ENCODE results near the gene TTLL11. TPM values are rescaled to one million over a fixed set of nuclear protein-coding genes. Genes with fewer than 3 reads are reported as not detected.

The TTLL11 gene
- total RNA-seq, 1 experiment from 2014 or later = 2.3 TPM

DNA sequence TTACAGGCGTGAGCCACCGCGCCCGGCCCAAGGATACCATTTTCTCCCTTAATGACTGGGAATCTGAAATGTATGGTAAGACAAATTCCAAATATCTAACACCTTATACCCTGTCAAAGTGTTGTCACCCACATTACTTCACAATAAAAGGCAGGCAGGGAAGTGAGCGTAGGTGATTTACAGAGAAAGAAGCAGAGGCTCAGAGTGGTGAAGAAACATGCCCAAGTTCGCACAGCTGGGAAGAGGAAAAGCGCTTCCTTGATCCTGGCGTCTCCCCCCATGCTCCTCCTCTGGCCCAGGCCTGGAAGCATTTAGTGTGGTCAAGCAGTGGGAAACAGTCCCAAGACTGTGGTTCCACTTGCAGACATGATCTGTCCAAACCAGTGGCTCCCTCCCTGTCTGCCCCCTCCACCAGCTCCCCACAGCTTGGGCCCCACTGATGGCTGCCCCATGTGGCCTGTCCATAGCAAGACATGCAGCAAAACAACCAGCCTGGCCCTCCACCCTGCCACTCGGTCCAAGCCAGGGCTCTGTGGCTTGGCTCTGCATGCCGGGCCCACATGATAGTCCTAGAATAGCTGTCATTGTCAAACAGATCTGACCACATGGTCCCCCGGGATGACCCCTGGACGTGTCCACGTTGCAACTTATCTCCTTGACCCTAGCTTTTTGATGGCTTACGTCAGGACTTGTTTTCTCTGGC, 107.2 kb downstream of the TTLL11 start:
- BruUV-seq (replicated peaks) = no TSS peak
- Histone ChIP-seq H3F3A (ENCODE audit: insufficient read depth, low read depth) (no peaks in the 10 kb centered on the region), H2AFZ (no peak overlapping the region), H3K4me2 (no peak overlapping the region), H3K9me3 (ENCODE audit: insufficient read depth, low read depth) (no peaks in the 10 kb centered on the region), H3K27ac (no peak overlapping the region), H3K9me2 (ENCODE audit: insufficient read depth) (no peaks in the 10 kb centered on the region), H3K36me3 (ENCODE audit: low read depth) (no peaks in the 10 kb centered on the region), H4K20me1 (ENCODE audit: insufficient read depth) (no peaks in the 10 kb centered on the region), H3K4me1 (replicated peaks; ENCODE audit: insufficient read depth) (no peaks in the 10 kb centered on the region), H3K27me3 (ENCODE audit: insufficient read depth, low read depth) (no peaks in the 10 kb centered on the region), H3K4me3 (no peak overlapping the region), H3K79me2 (ENCODE audit: low read depth) (no peaks in the 10 kb centered on the region)
- no peak for DNase-seq
- TF ChIP-seq, protein P1, sequence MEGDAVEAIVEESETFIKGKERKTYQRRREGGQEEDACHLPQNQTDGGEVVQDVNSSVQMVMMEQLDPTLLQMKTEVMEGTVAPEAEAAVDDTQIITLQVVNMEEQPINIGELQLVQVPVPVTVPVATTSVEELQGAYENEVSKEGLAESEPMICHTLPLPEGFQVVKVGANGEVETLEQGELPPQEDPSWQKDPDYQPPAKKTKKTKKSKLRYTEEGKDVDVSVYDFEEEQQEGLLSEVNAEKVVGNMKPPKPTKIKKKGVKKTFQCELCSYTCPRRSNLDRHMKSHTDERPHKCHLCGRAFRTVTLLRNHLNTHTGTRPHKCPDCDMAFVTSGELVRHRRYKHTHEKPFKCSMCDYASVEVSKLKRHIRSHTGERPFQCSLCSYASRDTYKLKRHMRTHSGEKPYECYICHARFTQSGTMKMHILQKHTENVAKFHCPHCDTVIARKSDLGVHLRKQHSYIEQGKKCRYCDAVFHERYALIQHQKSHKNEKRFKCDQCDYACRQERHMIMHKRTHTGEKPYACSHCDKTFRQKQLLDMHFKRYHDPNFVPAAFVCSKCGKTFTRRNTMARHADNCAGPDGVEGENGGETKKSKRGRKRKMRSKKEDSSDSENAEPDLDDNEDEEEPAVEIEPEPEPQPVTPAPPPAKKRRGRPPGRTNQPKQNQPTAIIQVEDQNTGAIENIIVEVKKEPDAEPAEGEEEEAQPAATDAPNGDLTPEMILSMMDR (conservative IDR thresholded peaks at IDR 0.05) = no peak
- no peak for TF ChIP-seq EZH2 (IDR thresholded peaks at IDR 0.05; ENCODE audit: low read depth)
- POLR2A ChIA-PET (ENCODE audit: unreplicated experiment) = no interaction called here
- intact Hi-C loops (cut with micrococcal nuclease; ENCODE audit: unreplicated experiment) = no loop called here
- CTCF ChIA-PET = no interaction called here

DNA sequence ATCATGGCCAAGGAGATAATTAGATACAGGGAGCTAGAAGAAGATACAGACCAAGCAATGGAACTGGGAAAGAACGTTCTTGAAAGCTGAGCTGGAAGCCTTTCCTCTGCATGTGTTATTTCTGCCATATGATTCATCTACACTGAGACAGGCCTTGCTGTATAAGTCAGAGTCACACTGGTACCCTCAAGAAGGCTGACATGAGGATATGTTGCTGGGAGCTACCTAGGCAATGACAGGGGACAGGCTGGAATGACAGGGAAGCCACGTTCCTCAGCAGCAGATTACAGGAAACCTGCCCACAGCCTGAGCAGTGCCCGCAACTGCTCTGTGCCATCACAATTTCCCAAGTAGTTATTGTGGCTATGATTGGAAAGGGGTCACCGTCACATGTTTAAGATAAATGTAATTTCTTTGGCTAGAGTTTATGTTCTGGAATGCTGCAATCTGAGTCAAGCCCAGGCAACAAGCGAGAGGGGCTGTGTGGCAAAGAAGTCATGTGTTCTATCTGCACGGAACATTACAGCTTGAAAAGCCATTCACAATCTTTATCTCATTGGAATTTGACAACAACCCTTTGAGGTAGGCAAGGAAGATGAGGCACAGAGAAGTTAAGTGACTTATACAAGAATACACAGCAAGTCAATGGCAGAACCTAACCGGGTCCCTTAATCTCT, 108.2 kb downstream of the TTLL11 start:
- no peak for DNase-seq
- Histone ChIP-seq H3K9me3 (ENCODE audit: insufficient read depth, low read depth) (no peaks in the 10 kb centered on the region), H3F3A (ENCODE audit: insufficient read depth, low read depth) (no peaks in the 10 kb centered on the region), H3K4me1 (replicated peaks; ENCODE audit: insufficient read depth) (no peaks in the 10 kb centered on the region), H3K4me2 (no peak overlapping the region), H2AFZ (no peak overlapping the region), H4K20me1 (ENCODE audit: insufficient read depth) (no peaks in the 10 kb centered on the region), H3K4me3 (no peak overlapping the region), H3K27ac (no peak overlapping the region), H3K9me2 (ENCODE audit: insufficient read depth) (no peaks in the 10 kb centered on the region), H3K36me3 (ENCODE audit: low read depth) (no peaks in the 10 kb centered on the region), H3K27me3 (ENCODE audit: insufficient read depth, low read depth) (no peaks in the 10 kb centered on the region), H3K79me2 (ENCODE audit: low read depth) (no peaks in the 10 kb centered on the region)
- TF ChIP-seq, protein P1 (conservative IDR thresholded peaks at IDR 0.05) = no peak
- TF ChIP-seq EZH2 (IDR thresholded peaks at IDR 0.05; ENCODE audit: low read depth) = no peak
- BruUV-seq (replicated peaks) = no TSS peak
- intact Hi-C loops (cut with micrococcal nuclease; ENCODE audit: unreplicated experiment) = no loop called here
- CTCF ChIA-PET = no interaction called here
- POLR2A ChIA-PET (ENCODE audit: unreplicated experiment) = no interaction called here

DNA sequence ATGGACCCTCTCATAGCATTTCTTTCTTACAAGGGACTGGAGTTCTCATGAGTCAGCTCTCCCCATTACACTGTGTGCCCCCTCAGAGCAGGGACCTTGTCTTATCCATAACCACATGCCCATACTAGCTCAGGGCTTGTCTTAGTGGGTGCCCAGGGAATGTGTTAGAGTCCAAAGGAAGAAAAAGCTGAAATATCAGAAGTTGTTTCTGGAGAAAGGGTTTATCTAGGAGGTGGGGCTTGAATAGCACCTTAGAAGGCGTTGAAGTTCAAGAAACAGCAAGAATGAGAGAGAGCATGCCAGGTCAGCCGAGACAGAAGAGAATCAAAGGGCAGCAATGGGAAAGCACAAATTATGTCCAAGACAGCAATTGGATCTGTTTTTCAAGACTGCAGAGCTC, 109.4 kb downstream of the TTLL11 start:
- no peaks in the 10 kb centered on the region for H3K36me3 ChIP-seq (ENCODE audit: low read depth)
- CTCF ChIA-PET = interaction anchor here (0.5 kb wide), 1 partner anchor 40 kb away, joined by 3 read pairs; no protein-coding TSS in a partner anchor
- H4K20me1 ChIP-seq (ENCODE audit: insufficient read depth) = no peaks in the 10 kb centered on the region
- no peaks in the 10 kb centered on the region for H3K79me2 ChIP-seq (ENCODE audit: low read depth)
- BruUV-seq (replicated peaks) = no TSS peak
- H3K4me2 ChIP-seq = no peak overlapping the region
- TF ChIP-seq, protein P1 (conservative IDR thresholded peaks at IDR 0.05) = no peak
- TF ChIP-seq EZH2 (IDR thresholded peaks at IDR 0.05; ENCODE audit: low read depth) = no peak
- H3F3A ChIP-seq (ENCODE audit: insufficient read depth, low read depth) = no peaks in the 10 kb centered on the region
- no peaks in the 10 kb centered on the region for H3K9me2 ChIP-seq (ENCODE audit: insufficient read depth)
- H3K4me1 ChIP-seq (replicated peaks; ENCODE audit: insufficient read depth) = no peaks in the 10 kb centered on the region
- H3K9me3 ChIP-seq (ENCODE audit: insufficient read depth, low read depth) = no peaks in the 10 kb centered on the region
- no peak for DNase-seq
- H3K27me3 ChIP-seq (ENCODE audit: insufficient read depth, low read depth) = no peaks in the 10 kb centered on the region
- intact Hi-C loops (cut with micrococcal nuclease; ENCODE audit: unreplicated experiment) = no loop called here
- H3K4me3 ChIP-seq = no peak overlapping the region
- POLR2A ChIA-PET (ENCODE audit: unreplicated experiment) = interaction anchor here (0.6 kb wide), 1 partner anchor 21 kb away, joined by 7 read pairs; no protein-coding TSS in a partner anchor
- no peak overlapping the region for H2AFZ ChIP-seq
- H3K27ac ChIP-seq = no peak overlapping the region

Measured in PC-9 (cell line).